MCF 10A (cell line): ENCODE measurements around the gene DENND2A. TPM values are rescaled to one million over a fixed set of nuclear protein-coding genes. Genes with fewer than 3 reads are reported as not detected.

Experiments used
- BruUV-seq: library from RNA; stranded (reverse); fragments of 400-500 nt; replicated peaks from 2 replicates; lab custom pipeline; 2021; lab: Mats Ljungman, UMichigan
- CTCF ChIA-PET: fragments of 300-600 bp; sonication (Branson Sonifier 250); formaldehyde crosslinking; extraction: SDS; loops from one replicate; lab custom pipeline; 2021; ENCODE audit warnings: antibody characterized with exemption, inconsistent platforms; lab: Yijun Ruan, JAX
- POLR2A ChIA-PET: fragments of 300-600, 350-650 bp; sonication (Branson Sonifier 250); formaldehyde crosslinking; extraction: SDS; loops from one replicate; lab custom pipeline; 2020; ENCODE audit warnings: antibody characterized with exemption, inconsistent platforms; lab: Yijun Ruan, JAX
- DNase-seq: peaks from one replicate; pipeline ENCODE4 v3.0.0-alpha.2; 2018; ENCODE audit not compliant: unreplicated experiment
- H3K27ac Mint-ChIP-seq: one replicate; pipeline ENCODE4 v1.8.0; 2022; ENCODE audit warnings: mild to moderate bottlenecking, low read depth, mixed read lengths; ENCODE audit not compliant: unreplicated experiment
- H3K27me3 Mint-ChIP-seq: one replicate; pipeline ENCODE4 v1.8.0; 2022; ENCODE audit warnings: mixed read lengths; ENCODE audit not compliant: insufficient read depth, unreplicated experiment
- H3K36me3 Mint-ChIP-seq: one replicate; pipeline ENCODE4 v1.8.0; 2022; ENCODE audit warnings: mild to moderate bottlenecking, moderate library complexity, mixed read lengths; ENCODE audit not compliant: insufficient read depth, unreplicated experiment
- H3K4me1 Mint-ChIP-seq: one replicate; pipeline ENCODE4 v1.8.0; 2022; ENCODE audit warnings: mixed read lengths; ENCODE audit not compliant: insufficient read depth, unreplicated experiment
- H3K4me3 Mint-ChIP-seq: one replicate; pipeline ENCODE4 v1.8.0; 2022; ENCODE audit warnings: mild to moderate bottlenecking, moderate library complexity, mixed read lengths; ENCODE audit not compliant: unreplicated experiment
- H3K9me3 Mint-ChIP-seq: one replicate; pipeline ENCODE4 v1.8.0; 2022; ENCODE audit warnings: mixed read lengths; ENCODE audit not compliant: unreplicated experiment
- intact Hi-C: fragments of 100-400 bp; cut with micrococcal nuclease; formaldehyde crosslinking; loops from 2 replicates; pipeline ENCODE4 v1.14.1; 2022
- total RNA-seq: library from RNA; stranded (reverse); gene quantifications from 2 replicates; pipeline ENCODE4 v1.2.3, GENCODE V29; 2022
- TF ChIP-seq, protein P1 (sequence below): fragments of 200-600 bp; IDR thresholded peaks from one replicate; pipeline ENCODE4 v1.8.0; 2022; ENCODE audit warnings: antibody characterized with exemption, mild to moderate bottlenecking; ENCODE audit not compliant: unreplicated experiment

The DENND2A gene
- total RNA-seq, 1 experiment from 2014 or later: 0.26 TPM

GRCh38 chr7:140591180-140591902 lies 49.3 kb downstream of the DENND2A start:
- Mint-ChIP-seq H3K27ac (no peak overlapping the region), H3K27me3 (no peaks in the 10 kb centered on the region), H3K4me1 (peaks cover 10% of the 10 kb centered on the region), H3K4me3 (no peak overlapping the region), H3K9me3 (no peaks in the 10 kb centered on the region), H3K36me3 (no peaks in the 10 kb centered on the region)
- TF ChIP-seq, protein P1, sequence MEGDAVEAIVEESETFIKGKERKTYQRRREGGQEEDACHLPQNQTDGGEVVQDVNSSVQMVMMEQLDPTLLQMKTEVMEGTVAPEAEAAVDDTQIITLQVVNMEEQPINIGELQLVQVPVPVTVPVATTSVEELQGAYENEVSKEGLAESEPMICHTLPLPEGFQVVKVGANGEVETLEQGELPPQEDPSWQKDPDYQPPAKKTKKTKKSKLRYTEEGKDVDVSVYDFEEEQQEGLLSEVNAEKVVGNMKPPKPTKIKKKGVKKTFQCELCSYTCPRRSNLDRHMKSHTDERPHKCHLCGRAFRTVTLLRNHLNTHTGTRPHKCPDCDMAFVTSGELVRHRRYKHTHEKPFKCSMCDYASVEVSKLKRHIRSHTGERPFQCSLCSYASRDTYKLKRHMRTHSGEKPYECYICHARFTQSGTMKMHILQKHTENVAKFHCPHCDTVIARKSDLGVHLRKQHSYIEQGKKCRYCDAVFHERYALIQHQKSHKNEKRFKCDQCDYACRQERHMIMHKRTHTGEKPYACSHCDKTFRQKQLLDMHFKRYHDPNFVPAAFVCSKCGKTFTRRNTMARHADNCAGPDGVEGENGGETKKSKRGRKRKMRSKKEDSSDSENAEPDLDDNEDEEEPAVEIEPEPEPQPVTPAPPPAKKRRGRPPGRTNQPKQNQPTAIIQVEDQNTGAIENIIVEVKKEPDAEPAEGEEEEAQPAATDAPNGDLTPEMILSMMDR: no peak
- no TSS peak for BruUV-seq
- DNase-seq: peak; percentile 10
- ChIA-PET CTCF (interaction anchor here (1.4 kb wide), 1 partner anchor 71 kb away, joined by 4 read pairs; no protein-coding TSS in a partner anchor), POLR2A (interaction anchor here (1.2 kb wide), 1 partner anchor 82 kb away, joined by 3 read pairs; no protein-coding TSS in a partner anchor)
- intact Hi-C loops: no loop called here

- H3K4me3 Mint-ChIP-seq: no peak overlapping the region
- H3K36me3 Mint-ChIP-seq: no peaks in the 10 kb centered on the region
- no peaks in the 10 kb centered on the region for H3K27me3 Mint-ChIP-seq
- peaks cover 10% of the 10 kb centered on the region for H3K4me1 Mint-ChIP-seq
- DNase-seq: no peak
- POLR2A ChIA-PET: no interaction called here
- no TSS peak for BruUV-seq
- no peaks in the 10 kb centered on the region for H3K9me3 Mint-ChIP-seq
- intact Hi-C loops: no loop called here
- TF ChIP-seq, protein P1: no peak
- CTCF ChIA-PET: interaction anchor here (0.6 kb wide), 1 partner anchor 14 kb away, joined by 3 read pairs; no protein-coding TSS in a partner anchor
- H3K27ac Mint-ChIP-seq: no peak overlapping the region
Observed at GRCh38 chr7:140587243-140587642, 53.4 kb downstream of the DENND2A start.

- no peak for DNase-seq
- no peak overlapping the region for H3K27ac Mint-ChIP-seq
- ChIA-PET CTCF (interaction anchor here (0.6 to 1.1 kb wide), 3 partner anchors 13 to 1504 kb away, joined by 3 read pairs; no protein-coding TSS in a partner anchor), POLR2A (no interaction called here)
- H3K27me3 Mint-ChIP-seq: no peaks in the 10 kb centered on the region
- H3K4me1 Mint-ChIP-seq: peaks cover 7% of the 10 kb centered on the region
- TF ChIP-seq, protein P1: no peak
- H3K36me3 Mint-ChIP-seq: no peaks in the 10 kb centered on the region
- intact Hi-C loops: no loop called here
- BruUV-seq: no TSS peak
- H3K4me3 Mint-ChIP-seq: no peak overlapping the region
- no peaks in the 10 kb centered on the region for H3K9me3 Mint-ChIP-seq
Observed at GRCh38 chr7:140586516-140586915, 54.1 kb downstream of the DENND2A start.

GRCh38 chr7:140585333-140585732 lies 55.3 kb downstream of the DENND2A start:
- H3K9me3 Mint-ChIP-seq: no peaks in the 10 kb centered on the region
- H3K4me3 Mint-ChIP-seq: no peak overlapping the region
- H3K4me1 Mint-ChIP-seq: peaks cover 4% of the 10 kb centered on the region
- BruUV-seq: no TSS peak
- intact Hi-C loops: no loop called here
- ChIA-PET POLR2A (no interaction called here), CTCF (no interaction called here)
- TF ChIP-seq, protein P1: no peak
- H3K27ac Mint-ChIP-seq: no peak overlapping the region
- no peak for DNase-seq
- no peaks in the 10 kb centered on the region for H3K27me3 Mint-ChIP-seq
- H3K36me3 Mint-ChIP-seq: no peaks in the 10 kb centered on the region
